Stimulated activated CD4-positive, alpha-beta T cell treated with anti-CD3 and anti-CD28 coated beads, Interleukin-2, amount 100 ng/mL, for 4 hours (primary cell): ENCODE results near the gene S100A9.

Experiments
- DNase-seq: peaks from one replicate; pipeline ENCODE4 v3.0.0-alpha.2; 2020; ENCODE audit warnings: low read depth

The S100A9 gene

DNA sequence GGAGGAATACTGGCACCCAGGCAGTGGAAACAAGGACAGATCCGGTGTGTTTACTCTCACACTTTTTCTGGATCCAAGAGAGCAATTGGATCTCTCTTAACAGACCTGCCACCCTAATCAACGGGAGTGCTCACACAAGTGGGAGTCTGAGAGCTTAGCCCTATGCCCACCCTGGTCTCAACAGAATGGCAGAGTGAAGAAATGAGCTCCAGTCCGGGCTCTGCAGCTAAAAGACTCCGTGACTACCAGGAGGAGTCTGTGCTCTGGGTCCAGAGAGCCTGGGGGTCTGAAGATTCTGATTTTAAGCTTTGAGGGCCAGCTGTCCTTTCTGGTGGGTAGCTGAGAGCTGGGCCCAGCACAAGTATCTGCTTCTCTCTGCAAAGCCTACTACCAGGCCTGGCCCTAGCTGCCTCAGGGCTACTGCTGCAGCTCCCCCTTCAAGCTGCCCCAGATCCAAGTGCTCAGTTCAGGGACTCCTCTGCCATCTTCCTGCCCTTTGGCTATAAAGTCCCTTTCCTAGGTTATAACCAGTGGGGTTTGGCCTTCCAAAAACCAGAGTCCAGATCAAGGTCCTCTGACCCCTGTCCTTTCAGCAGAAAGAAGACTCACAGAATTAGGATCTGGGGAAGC is 3.9 kb downstream of the S100A9 start:
- no peak for DNase-seq

DNA sequence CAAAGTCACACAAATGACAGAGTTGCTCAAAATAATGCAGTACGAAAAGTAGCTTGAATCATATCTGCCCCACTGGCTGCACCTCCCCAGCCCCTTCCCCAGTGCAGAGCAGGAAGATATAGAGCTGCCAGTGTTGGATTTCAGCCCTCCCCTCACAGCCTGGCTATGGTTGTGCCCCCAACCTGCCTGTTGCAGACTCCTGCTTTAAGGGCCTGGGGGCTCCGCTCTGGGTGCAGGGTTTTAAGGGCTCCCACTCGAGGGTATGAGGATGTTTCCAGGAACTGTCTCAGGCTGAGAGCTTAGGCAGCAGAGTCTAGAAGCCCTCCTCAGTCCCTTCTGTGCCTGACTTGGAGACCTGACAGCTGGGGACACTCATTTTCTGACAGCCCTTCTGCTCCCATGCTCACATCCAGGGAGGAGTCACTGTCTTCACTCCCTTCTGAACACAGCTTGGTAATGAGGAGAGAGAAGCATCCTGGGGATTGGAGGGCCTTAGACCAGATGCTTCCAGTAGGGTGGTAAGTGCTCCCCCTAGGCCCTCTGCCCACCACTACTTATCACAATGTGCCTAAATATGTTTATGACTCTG is 4.6 kb downstream of the S100A9 start:
- DNase-seq, result no peak

DNA sequence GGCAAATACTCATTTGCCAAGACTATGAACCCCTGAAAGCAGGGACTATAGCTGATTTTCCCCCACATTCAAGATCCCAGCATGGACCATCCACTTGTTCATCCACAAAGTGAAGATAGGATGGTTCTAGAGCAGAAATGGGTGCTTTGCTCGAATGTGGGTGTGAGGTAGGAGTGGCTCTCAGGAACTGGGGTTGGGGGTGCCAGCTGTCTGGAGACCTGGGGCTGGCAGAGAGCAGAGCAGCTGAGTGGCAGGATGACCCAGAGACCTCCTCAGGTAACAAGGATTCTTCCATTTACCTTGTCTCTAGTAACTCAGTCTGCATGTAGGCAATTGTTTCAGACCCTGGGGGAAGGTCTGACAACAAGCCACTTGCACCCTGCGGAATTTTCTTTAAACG is 6.0 kb downstream of the S100A9 start:
- DNase-seq, result no peak

DNA sequence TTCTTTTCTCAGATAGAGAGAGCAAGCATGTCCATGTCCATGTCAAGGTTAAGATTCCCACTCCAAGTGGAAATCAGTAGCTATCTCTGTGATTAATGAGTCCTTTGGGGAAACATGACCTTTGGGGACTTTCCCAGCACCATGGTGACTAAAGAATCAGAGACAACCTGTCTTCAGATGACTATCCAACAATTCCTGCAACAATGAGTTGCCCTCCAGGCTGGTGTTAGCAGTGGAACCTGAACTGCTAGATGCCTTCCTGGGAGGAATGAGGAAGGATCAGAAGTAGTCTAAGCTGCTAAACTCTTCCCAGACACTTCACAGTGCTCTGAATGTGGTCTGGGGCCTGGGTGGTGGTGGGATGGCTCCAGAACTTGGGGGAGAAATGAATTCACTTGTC is 6.5 kb downstream of the S100A9 start:
- DNase-seq, result no peak

DNA sequence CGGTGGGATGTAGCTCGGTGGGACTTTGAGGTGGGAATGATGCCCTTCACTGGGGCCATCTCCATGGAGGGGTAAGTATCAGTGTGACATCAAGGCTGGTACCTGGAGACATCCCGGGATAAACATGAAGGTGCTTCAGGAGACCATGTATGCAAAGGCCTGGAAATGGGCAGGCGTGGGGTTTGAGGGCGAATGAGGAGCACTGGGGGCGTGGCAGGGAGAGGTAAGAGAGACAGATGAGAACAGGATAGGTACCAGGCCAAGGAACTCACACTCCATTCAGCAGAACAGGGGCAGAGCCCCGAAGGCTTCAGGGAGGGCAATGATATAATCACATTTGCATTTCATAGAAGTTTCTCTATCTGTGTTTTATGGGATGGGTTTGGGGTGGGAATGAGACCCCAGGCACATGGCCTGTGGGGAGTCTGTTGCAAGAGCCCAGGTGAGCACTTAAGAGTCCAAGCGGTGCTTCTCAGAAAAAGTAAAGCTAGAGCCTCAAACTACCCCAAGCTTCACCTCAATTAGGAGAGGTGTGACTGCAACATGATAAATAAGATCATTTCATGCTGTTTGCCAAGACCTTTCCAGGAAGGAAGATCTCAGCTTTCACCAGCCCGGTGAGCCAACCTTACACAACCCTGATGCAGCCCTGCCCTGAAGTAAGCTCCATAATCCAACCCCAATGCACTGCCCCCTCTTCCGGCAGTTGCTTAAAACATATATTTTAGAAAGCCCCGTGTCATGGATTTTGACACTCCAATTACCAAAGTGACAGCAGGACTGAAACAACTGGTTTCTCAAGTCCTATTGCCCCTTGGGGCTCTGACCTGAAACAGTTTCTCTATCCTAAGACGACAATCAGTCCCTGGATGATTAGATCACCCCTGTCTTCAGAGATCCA is 7.4 kb downstream of the S100A9 start:
- no peak for DNase-seq

DNA sequence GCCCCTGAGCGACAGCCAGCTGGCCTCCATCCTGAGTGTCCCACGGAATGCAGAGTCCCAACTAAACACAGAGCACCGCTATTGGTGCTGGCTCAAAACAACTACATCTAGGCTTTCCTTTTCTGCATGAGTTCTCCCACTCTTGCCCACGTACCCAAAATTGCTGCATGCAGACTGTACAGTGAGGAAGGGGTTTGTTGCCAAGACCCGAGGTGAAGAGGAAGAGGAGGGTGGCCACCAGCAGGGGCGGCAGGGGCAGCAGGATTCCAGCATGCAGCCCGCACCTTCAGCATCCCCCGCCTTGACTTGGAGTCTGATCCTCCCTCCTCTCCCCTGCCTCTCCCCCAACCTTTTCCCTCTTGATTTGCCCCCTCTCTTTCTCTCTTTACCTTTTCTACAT is 8.0 kb downstream of the S100A9 start:
- no peak for DNase-seq

DNA sequence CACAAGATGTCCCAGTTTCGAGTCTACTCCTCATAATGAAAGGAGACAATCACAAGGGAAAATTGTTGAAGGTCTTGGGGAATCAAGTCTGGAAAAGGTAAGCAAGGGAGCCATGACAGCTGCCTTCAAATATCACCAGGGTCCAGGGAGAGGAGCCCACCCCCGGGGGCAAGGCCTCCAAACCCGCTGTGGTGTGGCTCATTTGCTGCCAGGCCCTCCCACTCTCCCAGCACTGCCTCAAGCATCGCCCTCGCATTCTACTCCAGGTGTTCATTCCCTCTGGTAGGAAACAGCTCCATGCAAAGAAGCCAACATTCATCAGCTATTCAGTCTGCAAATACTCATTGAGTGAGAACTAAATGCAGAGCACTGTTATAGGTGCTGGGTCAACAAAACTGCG is 8.6 kb downstream of the S100A9 start:
- no peak for DNase-seq

DNA sequence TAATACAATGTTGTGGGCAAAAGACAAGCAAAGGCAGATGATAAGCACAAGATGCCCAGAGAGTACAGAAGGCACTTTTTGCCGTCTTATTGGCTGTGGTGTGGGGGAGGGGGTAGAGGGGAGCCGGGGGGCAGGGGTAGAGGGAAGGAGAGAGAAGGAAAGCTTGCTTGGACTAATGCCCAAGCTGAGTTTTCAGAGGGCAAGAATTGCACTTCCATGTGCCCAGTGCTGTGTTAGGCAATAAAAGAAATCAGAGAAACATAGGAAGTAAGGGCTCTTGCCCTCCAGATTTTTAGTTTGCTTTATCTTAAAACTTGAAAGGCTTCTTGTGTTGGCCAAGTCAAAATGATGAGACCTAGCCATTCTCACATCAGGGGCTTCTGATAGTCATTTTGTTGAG is 9.4 kb downstream of the S100A9 start:
- DNase-seq, result no peak

DNA sequence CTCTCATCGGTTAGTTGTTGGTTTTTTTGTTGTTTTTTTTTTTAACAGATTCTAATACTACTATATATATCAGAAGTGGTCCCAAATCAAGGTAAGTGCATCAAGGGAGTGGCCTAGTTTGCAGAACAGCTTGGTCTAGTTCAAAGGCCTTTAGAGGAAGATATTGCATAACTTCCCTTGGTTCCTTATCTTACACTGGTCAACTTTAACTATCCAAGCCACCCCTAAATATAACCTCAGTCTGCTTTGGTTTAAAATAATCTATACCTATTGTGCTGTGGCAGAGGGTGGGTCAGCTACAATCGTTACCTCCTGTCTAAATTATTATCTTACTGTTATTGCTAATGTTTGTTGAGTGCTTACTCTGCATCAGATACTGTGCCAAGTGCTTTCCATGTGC is 10.8 kb downstream of the S100A9 start:
- no peak for DNase-seq

DNA sequence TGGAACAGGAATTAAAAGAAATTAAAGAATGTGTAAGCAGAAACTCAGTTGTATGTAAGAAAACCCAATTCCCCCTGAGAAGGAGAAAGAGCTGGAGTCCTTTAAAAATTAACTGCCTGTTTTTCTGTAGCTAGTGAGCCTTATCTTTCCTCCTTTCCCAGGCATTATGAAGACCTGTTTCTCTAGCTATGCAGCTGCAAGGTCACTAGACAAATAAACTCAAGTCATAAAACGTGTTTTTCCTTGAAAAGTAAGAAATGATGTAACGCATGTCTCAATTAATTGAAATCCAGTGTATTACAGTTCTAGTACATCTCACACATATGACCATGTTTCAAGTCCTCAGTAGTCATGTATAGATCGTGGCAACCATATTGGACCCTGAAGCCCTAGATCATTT is 12.5 kb downstream of the S100A9 start:
- DNase-seq, result no peak

DNA sequence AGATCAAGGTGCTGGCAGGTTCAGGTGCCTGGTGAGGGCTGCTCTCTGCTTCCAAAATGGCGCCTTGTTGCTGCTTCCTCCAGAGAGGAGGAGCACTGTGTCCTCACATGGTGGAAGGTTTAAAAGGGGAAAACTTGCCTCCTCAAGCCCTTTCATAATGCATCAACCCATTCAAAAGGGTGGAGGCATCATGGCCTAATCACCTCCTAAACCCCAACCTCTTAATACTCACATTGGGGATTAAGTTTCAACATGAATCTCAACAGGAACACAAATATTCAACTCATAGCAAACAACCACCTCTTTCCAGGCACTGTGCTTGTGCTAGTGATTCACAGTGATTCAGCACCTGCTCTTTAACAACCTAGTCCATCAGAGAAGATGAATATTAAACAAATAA is 13.6 kb downstream of the S100A9 start:
- no peak for DNase-seq

DNA sequence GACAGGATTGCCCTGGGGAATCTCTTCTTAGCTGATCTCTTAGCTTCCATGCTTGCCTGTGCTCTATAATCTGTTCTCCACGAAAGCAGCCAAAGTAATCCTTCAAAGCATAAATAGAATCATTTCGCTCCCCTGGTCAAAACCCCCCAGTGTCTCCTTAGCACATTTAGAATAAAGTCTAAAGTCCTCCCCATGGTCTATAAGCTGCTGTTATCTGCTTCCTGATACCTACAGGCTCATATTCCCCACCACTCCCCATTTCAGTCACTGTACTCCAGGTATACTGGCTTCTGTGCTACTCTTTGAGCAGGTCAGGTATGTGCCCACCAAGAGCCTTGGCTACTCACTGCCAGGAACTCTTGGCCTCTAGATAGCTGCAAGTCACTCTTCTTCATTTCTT is 14.9 kb downstream of the S100A9 start:
- no peak for DNase-seq

DNA sequence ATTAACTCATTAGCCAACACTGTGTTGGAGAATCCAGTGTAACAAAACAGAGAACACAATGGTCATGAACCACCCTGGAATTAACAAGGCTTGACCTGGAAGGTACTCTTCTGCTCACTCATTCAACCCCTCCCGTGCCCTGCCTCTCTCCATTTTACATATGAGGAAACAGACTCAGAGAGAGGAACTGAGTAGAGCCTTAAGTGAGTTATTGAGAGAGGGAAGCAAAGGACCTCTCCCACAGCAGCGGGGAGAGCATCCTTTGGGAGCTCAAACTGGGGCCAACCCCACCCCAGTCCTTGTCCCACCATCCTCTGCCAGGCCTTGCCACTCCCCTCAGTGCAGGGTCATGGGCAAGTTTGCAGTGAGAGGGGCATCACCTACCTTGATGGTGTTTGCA is 16.4 kb downstream of the S100A9 start:
- DNase-seq, result no peak

DNA sequence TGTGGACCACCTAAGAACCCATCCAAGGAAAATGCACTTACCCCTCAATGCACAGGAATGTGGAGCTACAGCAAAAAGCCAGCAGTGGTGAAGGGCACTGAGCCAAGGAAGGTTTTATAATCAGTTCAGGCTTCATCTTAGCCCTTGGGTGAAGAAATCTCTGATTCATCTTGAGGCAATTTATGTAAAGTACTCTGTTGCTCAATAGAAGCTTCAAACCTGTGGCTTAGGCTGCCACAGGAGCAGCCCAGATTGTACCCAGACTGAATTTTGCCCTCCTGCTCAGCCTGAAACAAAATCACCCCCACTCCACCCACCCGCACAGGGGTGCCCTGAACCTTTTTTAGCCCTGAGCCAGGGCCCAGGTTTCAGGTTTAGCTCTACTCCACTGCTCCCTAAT is 17.9 kb downstream of the S100A9 start, which contains the start of gene S100A12:
Gene S100A12 (minus strand): TSS at position 111 of the 400 bp plus-strand sequence. CDS start 1,029 bp downstream, outside the sequence.
- no peak for DNase-seq

DNA sequence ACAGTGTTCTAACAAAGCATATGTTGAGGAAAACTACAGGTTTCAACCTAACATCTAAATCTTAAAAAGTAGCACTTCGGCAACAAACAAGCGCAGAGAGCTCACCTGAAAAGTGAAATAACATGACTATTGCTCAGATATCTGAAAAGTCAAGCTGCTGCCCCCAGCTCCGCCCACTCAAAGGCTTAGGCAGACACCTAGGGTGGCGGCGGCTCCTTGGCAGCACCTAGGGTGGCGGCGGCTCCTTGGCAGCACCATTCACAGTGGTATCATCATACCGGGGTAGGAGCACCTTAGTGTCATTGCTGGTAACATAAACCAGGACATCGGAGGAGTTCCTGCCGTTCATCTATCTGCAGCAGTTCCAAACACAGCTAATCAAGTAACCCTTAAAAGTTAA is 21.9 kb downstream of the S100A9 start:
- DNase-seq, result no peak

DNA sequence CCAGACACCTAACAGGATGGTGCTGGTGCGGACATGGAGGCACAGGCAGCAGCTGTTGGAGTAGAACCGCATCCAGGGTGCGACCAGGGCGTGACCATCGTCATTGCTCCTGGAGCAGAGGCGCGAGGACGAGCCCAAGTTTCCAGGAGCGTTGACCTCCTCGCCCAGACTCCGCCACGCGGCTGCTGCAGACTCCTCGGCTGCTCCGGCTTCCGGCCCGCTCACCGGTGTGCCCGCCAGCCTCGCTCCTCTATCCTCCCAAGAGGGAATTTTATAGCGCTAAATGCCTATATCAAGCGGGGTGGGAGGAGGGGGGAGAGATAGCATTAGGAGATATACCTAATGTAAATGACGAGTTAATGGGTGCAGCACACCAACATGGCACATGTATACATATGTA is 23.1 kb downstream of the S100A9 start:
- DNase-seq, result no peak

DNA sequence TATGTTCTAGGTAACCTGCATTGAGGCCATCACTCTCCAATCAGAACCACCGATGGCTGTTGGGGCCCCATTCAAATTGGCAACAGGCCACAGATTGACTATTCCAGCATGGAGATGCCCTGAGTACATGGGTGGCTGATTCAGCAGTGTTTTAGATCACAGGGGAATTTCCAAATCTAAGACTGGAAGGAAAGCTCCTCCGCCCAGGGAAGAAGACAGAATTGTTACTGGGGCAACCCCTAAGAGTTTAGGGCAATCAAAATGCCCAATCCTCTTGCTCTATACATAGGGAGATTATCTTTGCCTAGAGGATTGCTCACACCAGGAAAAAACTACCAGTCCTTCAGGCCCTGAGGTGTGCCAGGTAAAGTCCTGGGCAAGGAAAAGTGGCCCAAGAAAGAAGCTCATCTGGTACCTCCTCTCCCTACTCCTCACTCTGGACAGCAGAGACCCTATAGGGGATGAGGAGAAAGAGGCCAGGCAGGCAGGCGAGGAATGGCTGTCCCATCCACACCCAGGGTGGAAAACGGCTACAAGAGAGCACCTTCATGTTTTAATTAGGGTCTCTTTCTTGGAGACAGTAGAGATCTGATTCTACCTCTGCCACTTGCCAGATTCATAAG is 27.4 kb downstream of the S100A9 start:
- no peak for DNase-seq

DNA sequence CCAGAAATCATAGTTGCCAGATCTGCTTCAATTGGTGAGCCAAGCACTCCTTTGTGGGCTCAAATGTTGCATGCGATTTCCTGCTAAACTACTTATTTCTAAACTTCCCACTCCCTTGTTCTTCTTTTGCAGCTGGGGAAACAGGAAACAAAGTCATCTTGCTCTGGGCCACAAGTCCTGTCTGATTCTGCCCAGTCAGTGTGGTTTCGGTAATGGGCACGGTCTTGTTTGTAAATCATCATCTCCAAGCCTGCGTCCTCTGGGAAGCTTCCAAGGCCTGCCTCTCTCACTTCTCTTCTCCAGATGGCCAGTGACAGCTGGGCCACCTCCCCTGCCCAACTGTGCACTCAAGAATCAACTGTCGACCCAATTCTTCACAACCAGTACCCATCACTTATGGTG is 28.8 kb downstream of the S100A9 start:
- DNase-seq, result no peak

DNA sequence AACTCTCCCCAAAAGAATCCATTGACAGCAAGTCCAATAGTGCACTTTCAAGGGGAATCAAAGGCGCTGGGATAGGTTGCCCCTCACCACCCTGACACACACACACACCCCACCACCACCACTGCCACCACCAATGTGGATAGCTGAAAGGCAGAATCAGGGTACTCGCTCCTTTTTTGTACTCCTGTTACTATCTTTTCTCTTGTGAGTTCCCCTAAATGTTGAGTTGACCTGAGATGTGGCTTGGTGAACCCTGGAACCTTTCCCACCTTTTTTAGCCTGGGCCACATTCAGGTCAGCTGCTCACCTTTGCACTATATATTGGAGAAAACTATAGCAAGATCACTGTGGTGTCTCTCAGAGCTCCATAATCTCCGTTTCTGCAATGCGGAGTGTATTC is 29.3 kb downstream of the S100A9 start:
- DNase-seq, result no peak

DNA sequence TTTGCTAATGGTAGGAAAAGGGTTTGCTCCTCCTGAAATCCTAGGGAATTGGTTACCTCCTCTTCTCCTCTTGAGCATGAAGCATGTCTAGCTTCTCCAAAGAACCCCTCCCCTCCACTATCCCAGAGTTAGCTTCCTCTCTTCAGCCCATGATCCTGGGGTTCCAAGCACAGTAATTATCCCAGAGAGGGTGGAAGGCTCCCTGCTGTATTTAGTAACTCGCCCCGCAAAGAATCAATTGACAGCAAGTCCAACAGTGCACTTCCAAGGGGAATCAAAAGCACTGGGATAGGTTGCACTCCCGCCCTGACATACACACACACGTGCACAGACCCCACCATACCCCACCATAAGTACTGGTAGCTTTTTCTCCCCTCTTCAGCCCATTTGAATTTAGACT is 30.1 kb downstream of the S100A9 start:
- DNase-seq, result no peak

DNA sequence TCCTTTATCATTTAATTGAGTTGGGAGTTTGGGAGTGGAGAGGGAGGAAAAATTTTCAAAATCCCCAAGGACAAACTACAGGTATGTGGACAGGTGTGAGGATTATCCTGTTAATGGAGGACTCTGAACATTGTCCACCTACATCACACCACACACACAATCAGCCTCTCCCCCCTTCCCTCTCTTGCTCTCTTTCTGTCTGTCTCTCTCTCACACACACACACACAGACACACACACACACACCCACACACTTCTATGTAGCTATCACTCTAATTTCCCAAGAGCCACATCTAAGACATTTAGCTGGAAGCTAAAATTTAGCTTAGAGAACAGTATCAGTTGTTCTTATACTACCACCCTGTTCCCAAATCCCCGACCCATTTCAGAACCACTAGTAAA is 31.7 kb downstream of the S100A9 start:
- DNase-seq, result no peak

DNA sequence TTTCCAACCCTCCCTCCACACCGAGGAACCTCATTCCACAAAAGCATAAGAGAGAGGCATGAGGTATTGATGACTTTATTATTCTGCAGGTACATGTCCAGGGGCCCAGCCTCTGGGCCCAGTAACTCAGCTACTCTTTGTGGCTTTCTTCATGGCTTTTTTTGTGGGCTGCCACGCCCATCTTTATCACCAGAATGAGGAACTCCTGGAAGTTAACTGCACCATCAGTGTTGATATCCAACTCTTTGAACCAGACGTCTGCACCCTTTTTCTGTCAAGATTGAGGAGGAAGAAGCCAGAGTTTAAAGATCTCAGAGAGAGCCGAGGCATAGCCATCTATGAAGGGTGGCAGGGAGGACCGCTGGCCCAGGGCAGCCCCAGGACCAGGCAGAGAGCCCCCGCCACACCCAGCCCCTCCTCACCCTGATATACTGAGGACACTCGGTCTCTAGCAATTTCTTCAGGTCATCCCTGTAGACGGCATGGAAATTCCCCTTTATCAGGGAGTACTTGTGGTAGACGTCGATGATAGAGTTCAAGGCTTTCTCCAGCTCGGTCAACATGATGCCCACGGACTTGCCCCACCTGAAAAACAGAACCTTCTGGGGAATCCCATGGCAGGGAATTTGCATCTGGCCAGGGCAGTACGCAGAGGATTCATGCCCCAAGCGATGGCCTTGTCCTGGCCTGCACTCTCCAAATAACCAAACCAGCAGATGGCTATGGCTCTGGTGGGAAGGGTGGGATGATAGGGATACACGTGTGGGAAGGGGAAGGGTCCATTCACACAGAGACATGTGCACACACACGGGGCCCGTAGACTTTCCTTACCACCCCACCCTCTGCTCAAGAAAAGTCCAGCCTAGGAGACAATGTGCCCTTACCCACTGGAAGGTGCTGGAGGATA is 32.6 kb downstream of the S100A9 start:
- no peak for DNase-seq
